ENCODE results near the gene TCF12.

The TCF12 gene

DNA sequence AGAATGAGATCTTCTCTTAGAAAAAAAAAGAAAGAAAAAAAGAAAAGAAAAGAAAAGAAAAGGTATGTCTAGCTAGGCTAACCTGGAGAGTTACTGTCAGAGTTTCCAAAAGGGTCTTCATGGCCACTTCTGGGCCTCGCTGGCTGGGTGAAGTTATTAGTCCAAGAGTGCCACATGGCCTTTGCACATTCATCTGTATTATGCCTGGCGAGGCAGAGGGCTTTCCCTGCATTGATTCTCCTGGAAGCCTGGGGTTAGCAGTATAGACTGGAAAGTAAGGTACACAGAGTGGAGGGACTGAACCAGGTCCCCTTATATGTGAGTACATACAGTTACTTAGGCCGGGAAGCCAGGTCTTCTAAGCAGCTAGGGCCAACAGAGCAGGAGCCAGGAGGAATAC is 403.0 kb downstream of the TCF12 start:
- intact Hi-C loops (cut with DNase I) = no loop called here
- peak in 2 of 10 donors; percentile 17 to 24 for DNase-seq

DNA sequence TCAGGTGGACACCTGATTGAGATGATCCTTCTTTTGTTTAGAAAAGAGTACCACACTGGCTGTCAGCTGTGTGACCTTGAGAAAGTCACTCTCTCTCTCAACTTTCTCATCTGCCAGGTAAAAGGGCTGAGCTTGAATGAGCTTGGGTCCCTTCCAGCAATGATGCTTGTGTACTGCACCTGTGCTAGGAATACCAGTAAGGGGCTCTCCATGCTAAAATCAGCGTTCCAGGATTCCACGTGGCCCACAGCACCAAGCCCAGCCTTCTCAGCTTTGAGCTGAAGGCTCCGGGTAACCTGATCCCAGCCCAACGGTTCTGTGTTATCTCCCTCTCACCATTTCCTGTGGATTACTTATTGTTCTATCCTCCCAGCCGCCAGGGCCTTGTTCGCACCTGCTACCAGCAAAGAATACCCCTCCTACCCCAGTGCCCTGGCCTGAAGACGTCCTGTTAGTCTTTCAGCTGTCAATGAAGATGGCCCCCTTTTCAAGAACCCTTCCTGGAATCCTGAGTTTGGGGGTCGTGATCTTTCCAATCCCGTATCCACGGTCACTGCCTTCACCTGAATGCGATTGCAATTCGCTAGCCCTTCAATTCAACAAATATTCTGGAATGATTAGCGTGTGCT is 403.6 kb downstream of the TCF12 start:
- intact Hi-C loops (cut with DNase I) = no loop called here
- DNase-seq = peak in 2 of 10 donors; percentile 28 to 36

DNA sequence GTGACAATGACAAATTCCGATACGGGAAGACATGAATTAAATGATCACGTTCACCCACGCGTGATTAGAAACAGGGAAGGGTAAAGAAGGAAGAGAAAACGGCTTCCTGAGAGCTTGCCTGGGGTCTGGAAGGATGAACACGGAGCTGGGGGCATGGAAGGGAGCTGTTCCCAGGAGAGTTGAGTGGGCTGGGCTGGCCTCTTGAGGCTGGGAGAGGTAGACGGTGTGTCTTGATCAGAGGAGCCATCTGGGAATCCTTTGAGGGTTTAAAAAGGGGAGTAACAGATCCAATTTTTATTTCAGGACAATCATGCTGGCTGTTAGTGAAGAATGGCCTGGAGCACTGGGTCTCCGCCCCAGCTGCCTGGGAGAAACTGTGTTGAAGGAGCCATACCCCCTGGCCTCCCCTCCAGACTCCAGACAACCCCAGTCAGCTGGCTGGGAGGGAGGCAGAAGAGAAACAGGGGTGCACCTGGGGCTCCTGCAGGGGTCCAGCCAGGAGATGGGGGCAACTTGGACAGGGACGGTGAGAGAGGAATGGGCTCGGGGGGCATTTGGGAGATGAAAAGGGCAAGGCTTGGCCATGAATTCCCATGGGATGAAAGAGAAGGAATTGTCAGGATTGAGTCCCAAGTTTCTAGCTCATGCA is 404.3 kb downstream of the TCF12 start:
- peak in 2 of 10 donors; percentile 34 to 67 for DNase-seq
- intact Hi-C loops (cut with DNase I) = no loop called here

DNA sequence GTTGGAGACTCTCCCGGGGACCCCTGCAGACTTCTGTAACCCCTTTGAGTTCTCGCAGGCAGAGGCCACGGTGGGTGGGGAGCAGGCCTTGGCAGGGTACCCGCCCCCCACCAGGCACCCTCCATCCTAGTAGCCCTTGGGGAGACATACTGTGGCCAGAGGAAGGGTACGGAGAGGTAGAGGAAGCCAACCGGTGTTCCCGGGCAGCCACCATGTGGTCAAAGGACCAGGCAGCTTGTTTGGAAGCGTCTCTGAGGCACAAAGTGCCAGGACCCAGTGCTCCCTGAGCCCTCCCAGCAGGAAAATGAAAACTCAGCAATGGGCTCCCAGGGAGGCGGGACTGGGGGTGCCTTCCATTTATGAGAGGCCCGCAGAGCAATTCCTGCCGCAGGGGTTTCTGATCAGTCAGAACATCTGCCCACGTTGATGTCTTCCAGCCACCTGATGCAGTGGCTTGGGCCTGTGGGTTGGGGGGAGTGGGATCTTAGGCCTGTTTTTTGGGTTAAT is 404.9 kb downstream of the TCF12 start:
- intact Hi-C loops (cut with DNase I) = no loop called here
- peak in 2 of 10 donors; percentile 41 to 46 for DNase-seq

DNA sequence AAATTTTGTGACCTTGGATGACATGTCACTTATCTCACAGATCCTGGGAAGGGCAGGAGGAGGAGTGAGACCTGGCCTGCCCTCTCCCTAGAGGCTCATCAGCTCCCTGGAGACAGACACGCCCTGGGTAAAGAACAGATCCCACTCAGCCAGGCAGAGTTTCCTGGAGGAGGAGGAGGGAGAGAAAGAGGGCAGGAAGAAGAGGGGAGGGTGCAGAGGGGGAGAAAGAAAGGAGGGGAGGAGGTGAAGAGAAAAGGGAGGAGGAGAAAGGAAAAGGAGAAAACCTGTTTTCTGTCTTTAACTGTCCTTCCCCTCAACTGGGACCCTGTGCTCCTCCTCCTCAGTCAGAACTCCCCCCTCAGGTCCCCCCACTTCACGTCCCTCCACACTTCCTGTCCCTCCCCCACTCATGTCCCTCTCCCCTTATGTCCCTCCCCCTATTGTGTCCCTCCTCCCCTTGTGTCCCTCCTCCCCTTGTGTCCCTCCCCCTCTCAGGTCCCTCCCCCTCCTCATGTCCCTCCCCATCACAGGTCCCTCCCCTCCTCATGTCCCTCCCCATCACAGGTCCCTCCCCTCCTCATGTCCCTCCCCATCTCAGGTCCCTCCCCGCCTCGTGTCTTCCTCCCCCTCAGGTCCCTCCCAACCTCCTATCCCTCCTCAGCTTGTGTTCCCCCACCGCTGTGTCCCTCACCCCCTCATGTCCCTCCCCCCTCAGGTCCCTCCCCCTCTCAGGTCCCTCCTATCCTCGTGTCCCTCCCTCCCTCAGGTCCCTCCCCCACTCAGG is 405.6 kb downstream of the TCF12 start:
- intact Hi-C loops (cut with DNase I) = no loop called here
- no peak for DNase-seq

DNA sequence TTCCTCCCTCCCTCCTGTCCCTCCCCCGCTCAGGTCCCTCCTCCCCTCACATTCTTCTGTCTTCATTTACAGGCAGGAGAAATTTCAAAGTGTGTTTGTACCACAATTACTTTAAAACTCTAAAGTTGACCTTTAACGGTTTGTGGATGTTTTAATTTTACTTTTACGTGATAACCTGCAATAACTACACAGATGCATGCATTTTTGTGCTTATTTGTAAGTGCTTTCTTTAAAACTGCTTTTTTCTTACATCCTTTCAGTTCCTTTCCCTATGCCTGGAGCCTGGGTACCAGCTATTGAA is 406.1 kb downstream of the TCF12 start:
- intact Hi-C loops (cut with DNase I) = no loop called here
- DNase-seq = peak in 1 of 10 donors; percentile 3

DNA sequence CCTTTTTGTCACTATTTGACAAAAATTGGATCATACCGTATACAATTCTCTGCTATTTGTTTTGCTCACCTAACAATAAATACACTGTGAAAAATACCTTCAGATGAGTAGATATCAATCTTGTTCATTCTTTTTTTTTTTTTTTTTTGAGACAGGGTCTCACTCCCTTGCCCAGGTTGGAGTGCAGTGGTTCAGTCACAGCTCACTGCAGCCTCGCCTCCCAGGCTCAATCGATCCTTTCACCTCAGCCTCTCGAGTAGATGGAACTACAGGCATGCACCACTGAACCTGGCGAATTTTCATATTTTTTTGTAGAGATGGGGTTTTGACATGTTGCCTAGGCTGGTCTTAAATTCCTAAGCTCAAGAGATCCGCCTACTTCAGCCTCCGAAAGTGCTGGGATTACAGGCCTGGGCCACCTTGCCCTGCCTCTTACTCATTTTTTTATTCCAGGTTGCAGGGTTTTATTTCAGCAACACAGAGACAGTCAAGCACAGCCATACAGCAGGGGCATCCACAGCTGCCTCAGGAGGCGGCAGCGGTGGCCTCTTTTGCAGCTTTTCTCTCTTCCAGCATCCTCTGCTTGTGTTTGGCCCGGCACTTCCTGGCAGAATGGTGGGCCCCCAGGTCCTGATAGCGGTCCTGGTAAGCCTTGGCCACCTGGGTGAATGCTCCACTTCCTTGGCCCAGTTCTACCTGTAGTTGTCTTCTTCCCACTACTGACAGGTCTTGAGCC is 406.7 kb downstream of the TCF12 start:
- intact Hi-C loops (cut with DNase I) = no loop called here

DNA sequence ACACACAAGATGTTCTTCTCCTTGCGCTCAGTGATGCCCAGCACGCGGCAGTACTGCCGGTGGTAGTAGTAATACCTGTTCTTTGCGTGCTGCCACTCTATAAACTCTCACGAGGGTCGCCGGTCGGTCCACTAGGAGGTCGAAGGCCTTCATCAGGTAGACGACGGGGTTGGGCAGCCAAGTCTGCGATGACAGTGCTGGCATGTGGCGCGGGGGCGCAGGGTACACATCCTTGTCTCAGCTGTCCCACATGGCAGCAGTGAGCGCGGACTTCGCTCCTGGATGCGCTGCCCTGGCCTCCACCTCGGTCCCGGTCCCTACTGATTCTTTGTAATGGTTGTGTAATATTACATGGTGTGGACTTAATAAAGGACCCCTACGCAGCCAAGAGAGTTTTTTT is 407.8 kb downstream of the TCF12 start:
- intact Hi-C loops (cut with DNase I) = no loop called here
- DNase-seq = peak in 3 of 10 donors; percentile 57 to 77 (median 62)

More for the DNA sequence above, 406.7 kb downstream of the TCF12 start:
- DNase-seq = peak in 1 of 10 donors; percentile 69

DNA sequence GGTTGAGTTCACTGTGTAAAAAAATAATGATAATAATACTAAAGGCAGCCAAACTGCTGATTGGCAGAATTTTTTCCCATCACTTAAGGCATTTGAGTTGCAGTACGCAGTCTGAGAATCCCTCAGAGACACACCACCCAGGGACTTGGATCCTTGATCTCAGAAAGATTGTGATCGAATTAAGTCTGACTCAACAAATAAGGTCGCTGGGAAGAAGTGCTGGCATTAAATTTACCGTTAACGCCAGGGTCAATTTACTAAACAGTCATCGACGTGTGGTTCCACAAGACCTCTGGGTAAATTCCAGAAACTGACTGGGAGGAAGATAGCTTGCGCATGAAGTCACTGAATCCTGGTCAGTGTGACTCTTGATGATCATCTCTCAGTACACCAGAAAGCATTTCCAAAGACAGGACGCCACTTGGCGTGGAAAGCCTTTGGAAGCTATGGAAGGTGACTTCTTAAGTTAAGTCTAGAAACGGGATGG is 409.6 kb downstream of the TCF12 start:
- no peak for DNase-seq
- intact Hi-C loops (cut with DNase I) = no loop called here

DNA sequence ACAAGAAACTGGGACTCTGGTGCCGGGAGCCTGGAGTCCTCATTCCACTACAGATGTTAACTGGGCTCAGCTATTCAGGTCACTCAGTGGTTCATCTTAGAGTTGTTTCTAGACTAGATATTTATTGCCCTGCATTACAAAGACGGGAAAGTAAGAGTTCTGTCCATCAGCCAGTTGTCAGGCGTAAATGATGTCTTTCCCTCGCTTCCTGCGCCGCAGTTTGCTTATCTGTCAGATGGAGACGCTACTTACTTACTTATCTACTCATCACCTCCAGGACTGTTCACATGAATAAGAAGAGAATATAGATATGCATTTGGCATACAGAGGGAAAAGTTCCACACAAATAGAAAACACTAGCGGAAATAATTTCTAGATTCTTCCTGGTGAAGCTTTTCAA is 410.0 kb downstream of the TCF12 start:
- intact Hi-C loops (cut with DNase I) = no loop called here
- DNase-seq = peak in 2 of 10 donors; percentile 24 to 42

DNA sequence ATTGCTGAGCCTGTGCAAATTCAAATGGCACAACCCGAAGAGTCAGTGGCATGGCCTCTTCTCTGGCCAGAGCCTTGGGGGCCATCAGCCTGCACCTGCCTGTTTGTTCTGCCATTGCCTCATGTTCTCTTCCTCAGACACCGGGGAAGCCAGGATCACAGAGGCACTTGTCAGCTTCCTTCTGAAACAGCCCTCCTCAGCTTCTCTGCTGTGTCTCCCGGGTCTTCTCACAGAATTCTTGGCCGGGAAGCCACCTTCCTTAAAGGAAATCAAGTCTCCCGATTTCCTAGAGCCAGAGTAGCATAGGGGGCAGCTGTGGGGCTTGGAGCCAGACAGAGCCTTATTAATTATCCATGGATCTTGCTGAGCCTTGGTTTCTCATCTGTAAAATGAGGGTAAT is 410.5 kb downstream of the TCF12 start:
- intact Hi-C loops (cut with DNase I) = no loop called here
- DNase-seq = peak in 2 of 10 donors; percentile 34 to 54

DNA sequence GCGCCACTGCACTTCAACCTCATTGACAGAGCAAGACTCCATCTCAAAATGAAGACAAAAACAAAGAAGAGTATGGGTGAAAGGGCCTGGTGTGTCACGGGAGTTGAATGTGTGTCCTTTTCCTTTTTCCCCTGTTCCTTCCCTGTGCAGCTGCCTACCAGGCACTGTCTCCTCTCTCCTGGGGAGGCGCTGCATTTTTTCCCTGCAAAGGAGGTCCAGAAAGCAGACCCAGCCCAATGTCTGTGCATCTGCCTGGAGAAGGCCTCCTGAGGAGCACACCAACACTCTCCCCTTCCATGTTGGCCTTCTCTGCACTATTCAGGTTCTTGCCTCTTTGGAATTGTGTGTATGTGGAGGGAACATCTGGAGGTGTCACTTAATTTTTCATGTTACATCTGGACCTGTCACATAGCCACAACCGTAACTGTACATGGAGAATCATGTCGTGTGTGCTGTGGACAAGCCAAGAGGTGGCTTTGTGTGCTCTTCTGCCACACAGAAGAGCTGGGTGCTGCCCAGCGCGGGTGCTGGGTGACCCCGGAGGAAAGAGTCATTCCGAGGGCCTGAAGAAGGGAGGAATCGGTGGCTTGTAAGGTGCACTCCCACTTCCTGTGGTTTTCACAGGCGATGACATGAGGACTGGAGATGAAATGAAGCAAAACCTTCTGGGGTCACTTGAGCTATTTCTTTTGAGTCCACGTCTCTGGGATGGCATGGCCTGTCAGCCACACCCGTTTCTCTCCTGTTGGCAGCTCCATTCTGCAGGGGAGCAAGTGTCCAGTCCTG is 411.3 kb downstream of the TCF12 start:
- peak in 2 of 10 donors; percentile 40 to 45 for DNase-seq
- intact Hi-C loops (cut with DNase I) = no loop called here

DNA sequence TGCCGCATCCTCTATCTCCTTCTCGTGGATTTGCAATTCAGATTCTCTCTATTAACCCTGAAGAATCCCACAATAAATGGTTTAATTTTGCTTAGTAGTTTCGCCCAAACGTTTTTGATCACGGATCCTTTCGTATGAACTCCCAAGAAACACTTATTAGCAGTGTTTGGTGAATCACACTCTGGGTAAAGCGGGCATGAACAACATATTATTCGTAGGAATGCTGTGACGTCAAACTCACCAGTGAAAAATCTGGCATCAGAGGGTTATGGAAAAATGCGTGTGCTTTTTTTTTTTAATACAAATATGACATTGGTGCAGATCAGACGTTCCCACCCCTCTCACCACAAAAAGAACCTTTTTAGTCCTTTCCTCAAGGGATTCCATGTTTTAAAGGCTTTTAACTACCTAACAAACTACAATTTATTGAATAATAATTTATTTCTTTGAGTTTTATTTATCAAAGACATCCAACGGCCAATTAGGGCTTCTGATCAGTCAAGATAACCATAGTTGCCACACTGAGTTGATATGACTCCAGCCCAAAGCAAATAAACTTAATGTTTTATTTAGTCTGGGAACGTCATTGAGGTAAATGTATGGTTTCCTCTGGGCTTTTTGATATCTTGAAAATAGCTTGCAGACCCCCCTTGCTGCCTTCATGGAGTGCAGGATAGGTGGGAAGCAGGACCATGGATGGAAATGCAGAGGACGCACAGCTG is 412.3 kb downstream of the TCF12 start:
- intact Hi-C loops (cut with DNase I) = no loop called here

DNA sequence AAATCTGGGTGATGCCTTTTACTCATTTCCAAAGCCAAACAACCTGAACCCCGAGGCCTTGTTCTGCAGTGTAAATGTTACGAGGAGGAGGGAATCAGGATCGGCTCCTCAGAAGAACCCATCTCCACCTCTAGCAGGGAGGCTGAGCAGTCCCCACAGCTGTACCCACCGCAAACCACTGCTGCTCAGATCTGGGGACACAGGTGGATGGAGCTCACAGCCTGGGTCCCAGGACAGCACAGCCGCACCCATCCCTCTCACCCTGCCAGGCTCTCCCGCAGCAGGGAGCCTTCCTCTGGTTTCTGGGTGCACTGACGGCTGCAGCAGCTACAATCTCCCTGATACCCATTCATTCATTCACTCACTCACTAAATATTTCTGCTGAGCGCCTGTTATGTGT is 413.9 kb downstream of the TCF12 start:
- peak in 1 of 10 donors; percentile 53 for DNase-seq
- intact Hi-C loops (cut with DNase I) = no loop called here

More for the DNA sequence above, 412.3 kb downstream of the TCF12 start:
- DNase-seq = no peak

DNA sequence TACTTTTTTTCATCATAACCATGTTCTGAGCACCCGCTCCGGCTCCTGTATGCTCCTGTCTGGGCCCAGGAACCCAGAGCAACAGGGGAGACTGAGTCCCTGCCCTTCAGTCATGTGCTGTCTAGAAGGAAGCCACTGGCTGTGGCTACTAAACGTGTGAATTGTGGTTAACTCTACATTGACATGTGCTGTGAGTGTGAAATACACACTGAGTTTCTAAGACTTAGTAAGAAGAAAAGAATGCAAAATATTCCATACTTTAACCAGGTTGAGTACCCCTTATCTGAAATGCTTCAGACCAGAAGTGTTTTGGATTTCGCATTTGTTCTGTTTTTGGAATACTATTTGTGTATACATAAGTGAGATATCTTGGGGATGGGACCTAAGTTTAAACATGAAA is 415.0 kb downstream of the TCF12 start:
- intact Hi-C loops (cut with DNase I) = no loop called here
- no peak for DNase-seq

DNA sequence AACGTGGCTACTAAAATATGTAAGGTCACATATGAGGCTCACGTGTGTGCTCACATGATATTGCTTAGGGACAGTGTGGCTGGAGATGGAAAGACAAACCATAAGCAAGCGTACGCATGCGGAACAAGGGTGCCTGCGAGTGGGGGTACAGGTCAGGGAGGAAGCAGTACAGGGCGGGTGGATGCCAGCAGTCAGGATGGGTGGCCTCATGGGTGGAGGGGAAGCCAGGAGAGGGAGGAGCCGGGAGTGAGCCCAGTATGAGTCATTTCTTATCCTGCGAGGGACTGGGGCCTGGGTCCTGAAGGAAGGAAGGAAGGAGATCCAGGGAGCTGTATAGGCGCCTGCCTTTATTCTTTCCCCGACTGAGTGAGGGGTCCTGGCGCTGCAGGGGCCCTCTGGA is 415.8 kb downstream of the TCF12 start:
- intact Hi-C loops (cut with DNase I) = no loop called here

DNA sequence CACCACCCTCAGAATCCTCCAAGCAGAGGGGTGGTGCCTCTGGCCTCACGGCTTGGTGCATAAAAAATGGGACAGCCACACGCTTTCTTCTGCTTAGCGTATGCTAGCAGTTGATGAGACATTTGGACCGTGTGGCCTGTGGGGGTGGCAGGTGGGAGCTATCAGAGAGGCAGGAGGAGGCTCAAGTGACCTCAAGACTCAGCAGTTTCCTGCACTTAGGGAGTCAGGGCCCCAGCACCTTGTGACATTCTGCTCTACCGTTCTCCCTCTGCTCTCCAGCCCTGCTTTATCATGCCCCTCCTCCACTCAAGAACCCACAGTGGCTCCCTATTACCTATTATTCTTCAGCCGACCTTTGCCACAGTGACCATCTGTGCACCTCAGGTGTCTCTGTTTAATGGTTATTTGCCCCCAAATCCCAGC is 416.9 kb downstream of the TCF12 start:
- DNase-seq = no peak
- intact Hi-C loops (cut with DNase I) = no loop called here

More for the DNA sequence above, 415.8 kb downstream of the TCF12 start:
- DNase-seq = no peak

DNA sequence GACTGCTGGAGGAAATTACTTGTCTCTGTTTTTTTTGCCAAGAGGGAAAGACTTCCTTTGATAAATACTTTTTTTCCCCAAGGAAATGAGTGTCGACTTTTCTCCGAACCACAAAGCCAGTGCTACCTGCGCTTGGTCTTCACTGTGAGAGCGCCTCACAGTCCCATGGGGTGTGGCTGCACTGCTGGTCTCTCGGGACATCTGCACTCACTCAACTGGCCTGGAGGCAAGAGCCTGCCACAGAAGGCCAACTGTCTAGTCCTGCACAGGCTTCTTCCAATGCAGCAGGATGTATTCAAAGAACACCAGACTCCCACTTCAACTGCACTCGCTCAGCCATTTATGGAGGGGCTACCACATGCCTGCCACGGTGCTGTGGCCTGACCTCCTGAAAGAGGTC is 417.3 kb downstream of the TCF12 start:
- DNase-seq = peak in 2 of 10 donors; percentile 52 to 66
- intact Hi-C loops (cut with DNase I) = no loop called here

DNA sequence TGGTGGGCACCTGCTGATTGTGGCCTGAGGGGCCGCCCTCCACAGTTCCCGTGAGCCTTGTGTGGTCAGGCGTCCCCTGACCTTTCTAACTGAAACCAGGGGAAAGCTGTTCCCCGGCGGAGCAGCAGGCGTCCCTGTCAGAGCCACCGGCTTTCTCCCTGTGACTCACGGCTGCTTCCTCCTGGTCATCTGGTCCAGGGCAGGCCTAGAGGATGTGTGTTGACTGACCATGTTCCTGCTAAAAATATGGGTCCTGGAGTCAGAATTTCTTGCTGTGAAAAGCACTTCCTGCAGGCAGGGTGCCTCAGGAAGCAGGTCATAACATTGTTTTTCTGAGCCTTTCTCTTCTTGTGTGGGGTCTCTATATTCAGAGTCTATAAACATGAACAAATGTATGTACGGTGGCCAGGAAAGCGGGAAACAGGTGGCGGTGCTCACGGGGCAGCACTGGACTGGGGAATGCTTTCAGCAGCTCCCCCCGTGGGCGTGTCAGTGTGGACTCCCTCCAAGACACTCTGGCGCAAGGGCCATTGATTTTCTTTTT is 419.5 kb downstream of the TCF12 start:
- DNase-seq = peak in 1 of 10 donors; percentile 78
- intact Hi-C loops (cut with DNase I) = no loop called here
